GM12892 (cell line): Measurements from ENCODE around the gene TMEM94.

Source experiments
- POLR2A ChIP-seq: IDR thresholded peaks from 2 replicates; pipeline ENCODE4 v1.6.1; 2011; ENCODE audit warnings: low read depth, low read length, control low read depth
- POLR2AphosphoS5 ChIP-seq: IDR thresholded peaks from 2 replicates; pipeline ENCODE4 v1.6.1; 2011; ENCODE audit warnings: low read depth, low read length, control low read depth
- TAF1 ChIP-seq: IDR thresholded peaks from 2 replicates; pipeline ENCODE4 v1.6.1; 2011; ENCODE audit warnings: low read depth, mild to moderate bottlenecking, control low read depth, low read length, borderline replicate concordance

- TF ChIP-seq TAF1 (no peak), POLR2A (no peak), POLR2AphosphoS5 (no peak)
Observed at GRCh38 chr17:75499313-75500022, 43.0 kb downstream of the TMEM94 start.
